ENCODE results near the gene WWTR1.

- TF ChIP-seq POLR2A (IDR thresholded peaks at IDR 0.05; ENCODE audit: low read length) (no peak), GATA1 (IDR thresholded peaks at IDR 0.05; ENCODE audit: low read depth, low read length) (no peak)
Observed at GRCh38 chr3:149701206-149701976, 43.6 kb upstream of the WWTR1 start.
